ENCODE data around the gene EIF4EBP3. TPM values are rescaled to one million over a fixed set of nuclear protein-coding genes. Genes with fewer than 3 reads are reported as not detected.

The EIF4EBP3 gene
- total and polyA plus RNA-seq, 9 of the 15 experiments (the other 6 are each of a cell fraction or from before 2014, with no cell fraction given) = 1.3 to 7.5 (median 3.8) TPM

GRCh38 chr5:140590861-140591260 lies 43.4 kb downstream of the EIF4EBP3 start:
- intact Hi-C loops (cut with micrococcal nuclease) = no loop called here
- BruUV-seq (replicated peaks) = no TSS peak
- no peaks in the 10 kb centered on the region for H3K9me1 ChIP-seq (ENCODE audit: control insufficient read depth, insufficient read depth, low read length)

More at GRCh38 chr5:140590861-140591260, 43.4 kb downstream of the EIF4EBP3 start:
- ChIA-PET CTCF (ENCODE audit: low intra/inter-chr PET ratio) (no interaction called here), POLR2A (interaction anchor here (0.6 to 2.4 kb wide), 4 partner anchors 21 to 115 kb away, joined by 3 to 5 read pairs (median 4); partner anchors contain the start of genes IK and NDUFA2)
- no peaks in the 10 kb centered on the region for H3K79me2 ChIP-seq (ENCODE audit: control insufficient read depth, insufficient read depth, low read length)
- H3K36me3 ChIP-seq (ENCODE audit: control insufficient read depth, insufficient read depth, low read length) = no peaks in the 10 kb centered on the region
- peak overlapping the region in 1 of 2 experiments; percentile 39; a peak in 1 of 4 replicates for H3K9ac ChIP-seq (ENCODE audit: insufficient read depth in 1 of 2, low read depth in 2 of 2, low read length in 2 of 2)
- no peak overlapping the region for H3K4me3 ChIP-seq
- H3K4me2 ChIP-seq (ENCODE audit: insufficient read depth, low read length) = no peak overlapping the region
- in situ Hi-C loops (cut with MboI) = no loop called here
- no peaks in the 10 kb centered on the region for H4K20me1 ChIP-seq (replicated peaks; ENCODE audit: control insufficient read depth, insufficient read depth, low read length)
- no peaks in the 10 kb centered on the region for H3K9me3 ChIP-seq (replicated peaks; ENCODE audit: control insufficient read depth, insufficient read depth, low read depth, low read length)
- DNase-seq (ENCODE audit: extremely low read depth in 1 of 4, low spot score in 3 of 4) (no peak), ATAC-seq (peak; percentile 13; the same call in 2 of the 3 replicates), FAIRE-seq (no peak)
- TF ChIP-seq SP2 (IDR thresholded peaks at IDR 0.05; ENCODE audit: extremely low read depth, low read depth, low read length, poor library complexity, severe bottlenecking) (no peak), TAL1 (IDR thresholded peaks at IDR 0.05) (no peak), MAX (CRISPR knock-in tag; IDR thresholded peaks at IDR 0.05) (no peak), ZNF707 (CRISPR knock-in tag; conservative IDR thresholded peaks at IDR 0.05) (no peak), RCOR1 (IDR thresholded peaks at IDR 0.05; ENCODE audit: borderline replicate concordance in 1 of 2, low read depth in 2 of 2, low read length in 2 of 2) (no peak)
- TF ChIP-seq, protein P1, sequence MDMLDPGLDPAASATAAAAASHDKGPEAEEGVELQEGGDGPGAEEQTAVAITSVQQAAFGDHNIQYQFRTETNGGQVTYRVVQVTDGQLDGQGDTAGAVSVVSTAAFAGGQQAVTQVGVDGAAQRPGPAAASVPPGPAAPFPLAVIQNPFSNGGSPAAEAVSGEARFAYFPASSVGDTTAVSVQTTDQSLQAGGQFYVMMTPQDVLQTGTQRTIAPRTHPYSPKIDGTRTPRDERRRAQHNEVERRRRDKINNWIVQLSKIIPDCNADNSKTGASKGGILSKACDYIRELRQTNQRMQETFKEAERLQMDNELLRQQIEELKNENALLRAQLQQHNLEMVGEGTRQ (CRISPR knock-in tag; IDR thresholded peaks at IDR 0.05) = no peak
- H2AFZ ChIP-seq (ENCODE audit: low read depth, low read length) = no peak overlapping the region
- 36% methylated on average over 7 of the region's 7 CpGs for WGBS (ENCODE audit: insufficient coverage, low coverage, missing lambda C conversion rate)
- H3K27me3 ChIP-seq (ENCODE audit: control insufficient read depth in 2 of 2, insufficient read depth in 2 of 2, low read length in 2 of 2) = no peaks in the 10 kb centered on the region
- H3K27ac ChIP-seq (ENCODE audit: extremely low read depth, low read depth, low read length) = no peak overlapping the region
- H3K4me1 ChIP-seq (replicated peaks in 1 of 2; ENCODE audit: control insufficient read depth in 2 of 2, insufficient read depth in 2 of 2, low read length in 2 of 2) = peaks cover 3 to 4% of the 10 kb centered on the region in 2 experiments; a peak in 1 of 5 replicates
